Mucosa of descending colon (tissue), 3 donors: Measurements from ENCODE around the gene PIRT. TPM values are rescaled to one million over a fixed set of nuclear protein-coding genes. Genes with fewer than 3 reads are reported as not detected.
"Not testable (repeated sequence)": the region's sequence is repeated elsewhere in the genome, so short reads cannot be mapped to it uniquely, and the experiment has no call there.

Experiments
- ATAC-seq: fragments of 200-7000 bp; cut with Tn5 transposase; one replicate; pipeline ENCODE4 v1.9.1; 2020; ENCODE audit warnings: mild to moderate bottlenecking, moderate library complexity
- DNase-seq, 3 donors: peaks; one replicate each; pipeline ENCODE4 v3.0.0-alpha.2; 2020
- H3K36me3 ChIP-seq: fragments of 200-600 bp; one replicate; pipeline ENCODE4 v1.8.0; 2021; ENCODE audit warnings: low read depth, mild to moderate bottlenecking
- H3K4me1 ChIP-seq: fragments of 200-600 bp; one replicate; pipeline ENCODE4 v1.8.0; 2021; ENCODE audit warnings: low read depth, mild to moderate bottlenecking
- H3K4me3 ChIP-seq: fragments of 200-600 bp; one replicate; pipeline ENCODE4 v1.8.0; 2021; ENCODE audit warnings: mild to moderate bottlenecking
- H3K9me3 ChIP-seq: fragments of 200-600 bp; one replicate; pipeline ENCODE4 v1.8.0; 2021; ENCODE audit warnings: mild to moderate bottlenecking
- CTCF ChIP-seq: fragments of 200-600 bp; IDR thresholded peaks from one replicate; pipeline ENCODE4 v1.8.0; 2022; ENCODE audit warnings: antibody characterized with exemption, mild to moderate bottlenecking
- intact Hi-C, 2 donors: fragments of 100-400 bp; cut with DNase I in 1 of 2; cut with micrococcal nuclease in 1 of 2; formaldehyde crosslinking; loops; one replicate each; pipeline versions ENCODE4 v1.11.0 to v1.11.1; 2022; cut with DNase I, micrococcal nuclease
- total RNA-seq, 3 donors: library from RNA; stranded (reverse); fragmentation: NEBNext Ultra II Directional in 2 of 3; extraction: Animal tissue kit (Norgen Biotek cat#: 25700) in 2 of 3; gene quantifications; one replicate each; pipeline versions ENCODE4 v1.2.1 to v1.2.4, GENCODE V29; 2021 to 2023
- donor health status: DM: no; HTN: no; CAD: no; lungs with moderate emphysema.
- donor health status: DM: no; HTN: no; CAD: no.
- donor health status: DM: no; HTN: yes; CAD: no.

The PIRT gene
- total RNA-seq, 3 donors from 2014 or later: 0.55 to 7.6 (median 1.1) TPM

- Histone ChIP-seq H3K4me1 (no peaks in the 10 kb centered on the region), H3K36me3 (no peaks in the 10 kb centered on the region), H3K4me3 (no peak overlapping the region), H3K9me3 (no peaks in the 10 kb centered on the region)
- intact Hi-C loops: loop anchor here (10.0 kb wide), 2 partner anchors 423 to 1113 kb away; no protein-coding TSS in a partner anchor
- no peak for TF ChIP-seq CTCF
- peak in 2 of 3 donors; percentile 46 to 52 for DNase-seq
- no peak for ATAC-seq
Measured at GRCh38 chr17:10871914-10872313, 34.0 kb upstream of the PIRT start.

DNA sequence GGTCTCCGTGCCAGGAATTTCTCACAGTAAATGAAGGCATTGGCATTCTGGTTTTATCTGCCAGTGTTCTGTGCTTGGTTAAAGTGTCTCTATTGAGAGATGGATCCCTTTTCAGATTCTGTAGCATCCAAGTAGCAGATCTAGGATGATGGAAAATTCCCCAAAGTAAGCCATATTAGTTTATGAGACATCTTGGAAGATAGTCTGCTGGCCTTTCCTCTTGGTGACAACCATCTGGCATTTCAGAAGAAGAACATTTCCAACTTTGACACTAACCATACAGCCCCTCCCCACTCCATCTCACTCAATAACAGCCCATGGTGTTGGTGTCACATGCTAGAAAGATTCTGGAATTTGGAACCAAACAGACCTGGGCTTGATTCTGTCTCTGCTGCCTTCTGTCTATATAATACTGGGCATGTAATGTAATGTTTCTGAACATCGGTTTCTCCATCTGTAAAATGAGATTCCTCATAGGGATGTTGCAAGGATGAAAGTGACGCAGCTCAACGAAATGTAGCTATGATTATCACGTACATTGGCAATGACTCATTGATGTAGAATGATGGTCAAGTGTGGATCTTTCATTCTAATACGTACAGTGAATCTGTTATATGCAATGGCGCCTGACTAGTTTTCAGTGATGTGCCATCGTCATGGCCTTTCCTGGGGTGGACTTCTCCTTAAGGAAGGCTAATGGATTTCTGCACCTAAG, 32.6 kb upstream of the PIRT start:
- Histone ChIP-seq H3K36me3 (no peaks in the 10 kb centered on the region), H3K9me3 (no peaks in the 10 kb centered on the region), H3K4me1 (no peaks in the 10 kb centered on the region), H3K4me3 (no peak overlapping the region)
- ATAC-seq (no peak), DNase-seq (no peak)
- TF ChIP-seq CTCF: no peak
- intact Hi-C loops: loop anchor here (10.0 kb wide), 2 partner anchors 424 to 1114 kb away; no protein-coding TSS in a partner anchor

DNA sequence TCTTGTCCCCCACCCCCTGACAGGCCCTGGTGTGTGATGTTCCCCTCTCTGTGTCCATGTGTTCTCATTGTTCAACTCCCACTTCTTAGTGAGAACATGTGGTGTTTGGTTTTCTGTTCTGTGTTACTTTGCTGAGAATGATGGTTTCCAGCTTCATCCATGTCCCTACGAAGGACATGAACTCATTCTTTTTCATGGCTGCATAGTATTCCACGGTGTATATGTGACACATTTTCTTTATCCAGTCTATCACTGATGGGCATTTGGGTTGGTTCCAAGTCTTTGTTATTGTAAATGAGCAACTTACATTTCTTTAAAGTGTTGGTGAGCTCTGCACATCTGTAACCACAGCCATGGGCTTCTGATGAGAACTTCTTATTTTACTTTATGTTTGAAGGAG, 30.9 kb upstream of the PIRT start:
- DNase-seq, ATAC-seq, intact Hi-C loops: not testable (repeated sequence)

GRCh38 chr17:10859051-10859450, 21.2 kb upstream of the PIRT start:
- H3K9me3 ChIP-seq: no peaks in the 10 kb centered on the region
- intact Hi-C loops: no loop called here
- H3K36me3 ChIP-seq: no peaks in the 10 kb centered on the region
- H3K4me1 ChIP-seq: no peaks in the 10 kb centered on the region
- ATAC-seq (no peak), DNase-seq (no peak)
- no peak overlapping the region for H3K4me3 ChIP-seq
- no peak for TF ChIP-seq CTCF

More for the DNA sequence above, 30.9 kb upstream of the PIRT start:
- not testable (repeated sequence) for H3K4me1 ChIP-seq, H3K36me3 ChIP-seq, H3K9me3 ChIP-seq, H3K4me3 ChIP-seq

DNA sequence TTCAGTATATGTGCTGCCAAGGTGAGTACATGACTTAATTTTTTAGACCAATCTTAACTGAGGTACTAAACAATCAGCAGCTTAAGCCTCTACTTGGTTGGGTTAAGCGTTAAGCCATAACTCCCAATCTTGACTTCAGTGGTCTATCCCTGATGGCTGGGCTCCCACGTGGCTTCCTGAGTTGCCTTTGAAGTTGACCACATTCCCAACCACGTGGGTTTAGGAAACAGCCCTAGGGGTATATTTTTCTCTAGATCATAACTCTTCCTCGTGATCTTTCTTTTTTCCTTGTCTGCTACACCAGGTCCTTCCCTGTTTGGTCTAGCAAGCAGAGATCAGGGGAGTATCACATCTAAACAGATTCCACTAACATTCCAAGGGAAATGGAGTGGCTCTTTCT, 20.1 kb upstream of the PIRT start:
- DNase-seq: no peak

DNA sequence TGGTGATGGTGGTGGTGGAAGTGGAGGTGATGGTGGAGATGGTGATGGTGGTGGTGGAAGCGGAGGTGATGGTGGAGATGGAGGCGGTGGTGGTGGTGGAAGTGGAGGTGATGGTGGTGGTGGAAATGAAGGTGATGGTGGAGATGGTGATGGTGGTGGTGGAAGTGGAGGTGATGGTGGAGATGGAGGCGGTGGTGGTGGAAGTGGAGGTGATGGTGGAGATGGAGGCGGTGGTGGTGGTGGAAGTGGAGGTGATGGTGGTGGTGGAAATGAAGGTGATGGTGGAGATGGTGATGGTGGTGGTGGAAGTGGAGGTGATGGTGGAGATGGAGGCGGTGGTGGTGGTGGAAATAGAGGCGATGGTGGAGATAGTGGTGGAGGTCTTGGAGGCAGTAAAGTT, 8.7 kb upstream of the PIRT start:
- intact Hi-C loops: loop anchor here in 1 of 2 donors (10.0 kb wide), 1 partner anchor 102 kb away; no protein-coding TSS in a partner anchor

More for the DNA sequence above, 20.1 kb upstream of the PIRT start:
- Histone ChIP-seq H3K9me3 (no peaks in the 10 kb centered on the region), H3K4me3 (no peak overlapping the region), H3K36me3 (no peaks in the 10 kb centered on the region), H3K4me1 (no peaks in the 10 kb centered on the region)
- TF ChIP-seq CTCF: no peak
- no peak for ATAC-seq
- intact Hi-C loops: no loop called here

More for the DNA sequence above, 8.7 kb upstream of the PIRT start:
- ATAC-seq, H3K4me1 ChIP-seq, DNase-seq, H3K4me3 ChIP-seq, H3K9me3 ChIP-seq, H3K36me3 ChIP-seq: not testable (repeated sequence)
